H1 (cell line): Measurements from ENCODE around the gene EHBP1. TPM values are rescaled to one million over a fixed set of nuclear protein-coding genes. Genes with fewer than 3 reads are reported as not detected.

Experiments
- CTCF ChIA-PET: fragments of 300-600 bp; sonication (Branson Sonifier 250); formaldehyde crosslinking; loops from one replicate; lab custom pipeline; 2021; ENCODE audit not compliant: partially characterized antibody; lab: Charles Lee
- POLR2A ChIA-PET: fragments of 300-600 bp; sonication (Branson Sonifier 250); formaldehyde crosslinking; loops from one replicate; lab custom pipeline; 2021; ENCODE audit warnings: inconsistent platforms; ENCODE audit not compliant: partially characterized antibody; lab: Charles Lee
- DNase-seq, 2 experiments: peaks; one replicate each; pipeline versions ENCODE4 v3.0.0 to v3.0.0-alpha.2; 2010 to 2022; ENCODE audit warnings: low spot score in 2 of 2, low read depth in 1 of 2, mixed read lengths in 1 of 2
- FAIRE-seq: peaks from 2 replicates; lab custom pipeline; 2011; peaks lifted over from hg19 to GRCh38; lab: Jason Lieb, UNC
- H2AFZ ChIP-seq: 2 replicates; pipeline ENCODE4 v1.8.1; 2012; ENCODE audit warnings: low read length, inconsistent platforms
- H2AK5ac ChIP-seq: 2 replicates; pipeline ENCODE4 v1.6.1; 2013; ENCODE audit warnings: low read depth, low read length
- H2BK120ac ChIP-seq: replicated peaks from 2 replicates; pipeline ENCODE3; 2013; ENCODE audit warnings: low read depth, low read length, inconsistent platforms
- H2BK12ac ChIP-seq: 2 replicates; pipeline ENCODE4 v1.6.1; 2013; ENCODE audit warnings: low read depth, low read length
- H2BK15ac ChIP-seq: 2 replicates; pipeline ENCODE4 v1.6.1; 2013; ENCODE audit warnings: low read length
- H2BK20ac ChIP-seq: 2 replicates; pipeline ENCODE4 v1.6.1; 2013; ENCODE audit warnings: low read length
- H2BK5ac ChIP-seq: 2 replicates; pipeline ENCODE4 v1.6.1; 2013; ENCODE audit warnings: low read depth, low read length
- H3K14ac ChIP-seq: 2 replicates; pipeline ENCODE4 v1.6.1; 2013; ENCODE audit warnings: inconsistent platforms; ENCODE audit not compliant: insufficient read length
- H3K18ac ChIP-seq: 2 replicates; pipeline ENCODE4 v1.6.1; 2013; ENCODE audit warnings: low read length; ENCODE audit errors: extremely low read depth
- H3K23ac ChIP-seq: 2 replicates; pipeline ENCODE4 v1.6.1; 2013; ENCODE audit warnings: inconsistent platforms; ENCODE audit not compliant: insufficient read length
- H3K23me2 ChIP-seq: 2 replicates; pipeline ENCODE4 v1.6.1; 2013; ENCODE audit warnings: low read depth, low read length
- H3K27ac ChIP-seq: 2 replicates; pipeline ENCODE4 v1.6.1; 2011; ENCODE audit warnings: low read depth, low read length, inconsistent platforms
- H3K27me3 ChIP-seq, 4 experiments: replicated peaks in 1 of 4; 1 replicate in 1 of 4; 2 replicates in 3 of 4; pipeline versions ENCODE4 v1.6.1 to v1.8.1; 2011 to 2013; ENCODE audit warnings: low read length in 3 of 4, mild to moderate bottlenecking in 3 of 4, inconsistent platforms in 2 of 4, mixed read lengths in 2 of 4, moderate library complexity in 1 of 4; ENCODE audit not compliant: control insufficient read depth in 3 of 4, insufficient read depth in 3 of 4; ENCODE audit errors: extremely low read depth in 1 of 4
- H3K36me3 ChIP-seq, 4 experiments: 2 replicates each; pipeline versions ENCODE4 v1.6.1 to v1.8.1; 2011 to 2013; ENCODE audit warnings: mild to moderate bottlenecking in 4 of 4, low read length in 3 of 4, moderate library complexity in 2 of 4, control low read depth in 1 of 4, inconsistent platforms in 1 of 4; ENCODE audit not compliant: insufficient read depth in 4 of 4, control insufficient read depth in 2 of 4
- H3K4ac ChIP-seq: replicated peaks from 2 replicates; pipeline ENCODE3; 2013; ENCODE audit warnings: low read length, low read depth, mixed read lengths, inconsistent platforms; ENCODE audit not compliant: insufficient read length
- H3K4me1 ChIP-seq, 4 experiments: replicated peaks in 1 of 4; 1 replicate in 1 of 4; 2 replicates in 3 of 4; pipeline versions ENCODE4 v1.6.1 to v1.8.1; 2011 to 2013; ENCODE audit warnings: low read length in 3 of 4, inconsistent platforms in 2 of 4, mixed read lengths in 1 of 4; ENCODE audit not compliant: insufficient read depth in 4 of 4, control insufficient read depth in 3 of 4
- H3K4me2 ChIP-seq, 2 experiments: 2 replicates each; pipeline versions ENCODE4 v1.6.1 to v1.8.1; 2011 to 2013; ENCODE audit warnings: low read depth in 2 of 2, low read length in 2 of 2, control low read depth in 1 of 2, inconsistent platforms in 1 of 2, mild to moderate bottlenecking in 1 of 2; ENCODE audit not compliant: insufficient read depth in 1 of 2
- H3K4me3 ChIP-seq, 4 experiments: fragments of 200-600, 300-600 bp in 1 of 4; sonication (generic), shearing (Covaris generic), sonication (Bioruptor Twin) in 1 of 4; 2 replicates each; pipeline versions ENCODE4 v1.5.1 to v1.8.1; 2011 to 2016; ENCODE audit warnings: low read length in 4 of 4, low read depth in 3 of 4, control low read depth in 2 of 4, inconsistent platforms in 2 of 4, mild to moderate bottlenecking in 2 of 4, mixed read lengths in 1 of 4, moderate library complexity in 1 of 4; ENCODE audit not compliant: insufficient read depth in 2 of 4; ENCODE audit errors: extremely low read depth in 1 of 4
- H3K56ac ChIP-seq: replicated peaks from 2 replicates; pipeline ENCODE3; 2013; ENCODE audit warnings: low read depth, mild to moderate bottlenecking, mixed read lengths, low read length, inconsistent platforms; ENCODE audit not compliant: insufficient read length
- H3K79me1 ChIP-seq: 2 replicates; pipeline ENCODE4 v1.6.1; 2013; ENCODE audit warnings: low read depth, low read length, control low read depth
- H3K79me2 ChIP-seq, 2 experiments: 2 replicates each; pipeline versions ENCODE4 v1.6.1 to v1.8.1; 2012 to 2013; ENCODE audit warnings: low read length in 2 of 2, mild to moderate bottlenecking in 2 of 2, inconsistent platforms in 1 of 2; ENCODE audit not compliant: insufficient read depth in 2 of 2, control insufficient read depth in 1 of 2
- H3K9ac ChIP-seq, 4 experiments: replicated peaks in 1 of 4; 1 replicate in 1 of 4; 2 replicates in 3 of 4; pipeline versions ENCODE4 v1.6.1 to v1.8.1; 2011 to 2013; ENCODE audit warnings: low read depth in 3 of 4, low read length in 3 of 4, control low read depth in 2 of 4, mild to moderate bottlenecking in 2 of 4, moderate library complexity in 2 of 4, inconsistent platforms in 1 of 4; ENCODE audit errors: extremely low read depth in 1 of 4
- H3K9me3 ChIP-seq, 2 experiments: 2 replicates each; pipeline versions ENCODE4 v1.6.1 to v1.8.1; 2012 to 2013; ENCODE audit warnings: mild to moderate bottlenecking in 2 of 2, moderate library complexity in 2 of 2, control low read depth in 1 of 2, inconsistent platforms in 1 of 2, low read depth in 1 of 2, low read length in 1 of 2, mixed read lengths in 1 of 2; ENCODE audit not compliant: insufficient read depth in 2 of 2
- H4K20me1 ChIP-seq, 2 experiments: replicated peaks in 1 of 2; 2 replicates each; pipeline versions ENCODE3 to v1.8.1; 2011 to 2013; ENCODE audit warnings: inconsistent platforms in 2 of 2, low read length in 2 of 2, mild to moderate bottlenecking in 1 of 2; ENCODE audit not compliant: insufficient read depth in 2 of 2, control insufficient read depth in 1 of 2
- H4K5ac ChIP-seq: 2 replicates; pipeline ENCODE4 v1.6.1; 2013; ENCODE audit warnings: low read length, low read depth, mixed read lengths, inconsistent platforms; ENCODE audit not compliant: insufficient read length
- H4K8ac ChIP-seq: 2 replicates; pipeline ENCODE4 v1.8.0; 2013; ENCODE audit warnings: mild to moderate bottlenecking, moderate library complexity, low read length, inconsistent platforms; ENCODE audit not compliant: insufficient read depth; ENCODE audit errors: extremely low read depth
- H4K91ac ChIP-seq: replicated peaks from 2 replicates; pipeline ENCODE3; 2013; ENCODE audit warnings: low read length, mixed read lengths, inconsistent platforms; ENCODE audit not compliant: insufficient read length
- E2F6 ChIP-seq: IDR thresholded peaks from 2 replicates; pipeline ENCODE4 v1.6.1; 2012; ENCODE audit warnings: inconsistent platforms
- RAD21 ChIP-seq, 2 experiments: IDR thresholded peaks in 1 of 2; conservative IDR thresholded peaks in 1 of 2; 2 replicates each; pipeline ENCODE4 v1.6.1; 2011; ENCODE audit warnings: low read depth in 2 of 2, low read length in 2 of 2, improper control_type of control experiment in 1 of 2, inconsistent platforms in 1 of 2, mild to moderate bottlenecking in 1 of 2, moderate library complexity in 1 of 2
- WGBS, 2 experiments: shearing (Covaris generic) in 1 of 2; methylation state at CpG; one replicate each; pipeline versions ENCODE4 v1.1.6 to v1.1.7; 2013 to 2015; ENCODE audit warnings: low lambda C conversion rate in 2 of 2, mixed read lengths in 2 of 2, inconsistent platforms in 1 of 2, low coverage in 1 of 2, missing lambda C conversion rate in 1 of 2; ENCODE audit not compliant: insufficient replicate concordance in 2 of 2, insufficient coverage in 1 of 2, insufficient read length in 1 of 2; ENCODE audit errors: extremely low coverage in 1 of 2, missing lambda C conversion rate in 1 of 2; 5-methylcytosine and 5-hydroxymethylcytosine counted together
- polyA plus RNA-seq, 7 experiments: library from polyadenylated mRNA; depleted of rRNA in 3 of 7; stranded (reverse) in 5 of 7; unstranded in 2 of 7; fragments of >200 nt in 5 of 7; fragments of 200-250 nt in 2 of 7; gene quantifications; 1 replicate in 5 of 7; 2 replicates in 1 of 7; 4 replicates in 1 of 7; pipeline versions ENCODE4 v1.2.1 to v1.2.3, GENCODE V29; 2011 to 2013; ENCODE audit warnings: missing spikeins in 2 of 7, mixed read lengths in 2 of 7
- total RNA-seq: library from RNA; stranded (reverse); fragmentation: NEBNext Ultra II Directional; extraction: Animal tissue kit (Norgen Biotek cat#: 25700); gene quantifications from 2 replicates; pipeline ENCODE4 v1.2.1, GENCODE V29; 2021

EHBP1 gene
- total and polyA plus RNA-seq, 2 of the 8 experiments (the other 6 are each of a cell fraction or from before 2014, with no cell fraction given): 12.0 to 64.1 TPM

GRCh38 chr2:62787386-62787785, 81.9 kb downstream of the EHBP1 start:
- Histone ChIP-seq H3K4me3 (no peak overlapping the region), H3K36me3 (peaks cover 0 to 7% (median 0%) of the 10 kb centered on the region in 4 experiments; a peak in 1 of 8 replicates), H3K14ac (no peak overlapping the region), H3K9me3 (peaks cover 11 to 12% of the 10 kb centered on the region in 2 experiments; a peak in 3 of 4 replicates), H3K56ac (no peak overlapping the region), H3K27ac (no peak overlapping the region), H2BK12ac (no peak overlapping the region), H3K4me1 (no peaks in the 10 kb centered on the region), H4K91ac (no peak overlapping the region), H3K18ac (no peak overlapping the region), H3K4me2 (no peak overlapping the region), H3K79me1 (no peaks in the 10 kb centered on the region; the same call in 1 of the 2 replicates), H2BK5ac (no peak overlapping the region), H4K5ac (no peak overlapping the region), H2BK15ac (no peak overlapping the region), H3K27me3 (no peaks in the 10 kb centered on the region), H3K9ac (no peak overlapping the region), H2AK5ac (no peak overlapping the region), H4K8ac (no peak overlapping the region), H2BK120ac (no peak overlapping the region), H3K23ac (no peak overlapping the region), H2BK20ac (no peak overlapping the region), H2AFZ (no peak overlapping the region), H3K79me2 (peaks cover 0 to 2% of the 10 kb centered on the region in 2 experiments; a peak in 1 of 4 replicates), H3K23me2 (no peaks in the 10 kb centered on the region), H3K4ac (no peak overlapping the region), H4K20me1 (peaks cover 0 to 4% of the 10 kb centered on the region in 2 experiments)
- POLR2A ChIA-PET: no interaction called here
- TF ChIP-seq E2F6 (no peak), RAD21 (IDR thresholded peaks at IDR 0.05 in 1 of 2, conservative IDR thresholded peaks at IDR 0.05 in 1 of 2; ENCODE audit: low read depth in 2 of 2, low read length in 2 of 2) (peak; percentile 60 to 66)
- 92% methylated on average over 2 of the region's 2 CpGs; no CpG with 5 or more reads in 1 of the 2 experiments for WGBS, 2 experiments
- CTCF ChIA-PET: interaction anchor here (0.6 to 2.2 kb wide), 8 partner anchors 10 to 637 kb away, joined by 3 to 10 read pairs (median 4); no protein-coding TSS in a partner anchor
- DNase-seq (no peak), FAIRE-seq (no peak)
